ENCODE results near the gene NFKB1. TPM values are rescaled to one million over a fixed set of nuclear protein-coding genes. Genes with fewer than 3 reads are reported as not detected.

NFKB1 gene
- total and polyA plus RNA-seq, 10 of the 15 experiments (the other 5 are each of a cell fraction or from before 2014, with no cell fraction given): 8.7 to 110 (median 57.3) TPM

DNA sequence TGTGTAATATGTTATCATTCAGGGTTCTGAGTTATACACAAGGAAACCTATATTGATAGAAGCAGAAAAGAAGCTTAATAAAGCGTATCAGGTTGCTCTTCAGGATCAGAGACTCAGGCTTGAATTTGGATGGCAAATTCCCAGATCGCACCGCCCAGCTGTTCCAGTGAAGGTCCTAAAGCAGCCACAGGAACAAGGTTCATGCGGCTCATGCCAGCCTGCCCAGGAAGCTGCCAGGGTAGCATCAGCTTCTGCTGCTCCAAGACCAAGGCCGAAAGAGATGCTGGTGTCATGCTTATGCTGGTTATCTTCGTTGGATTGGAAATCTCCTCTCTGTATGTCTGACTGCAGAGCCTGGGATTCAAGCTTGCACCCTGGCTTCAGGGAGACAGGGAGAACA lies 131.9 kb downstream of the NFKB1 start (continued):
- TF ChIP-seq, protein P1, sequence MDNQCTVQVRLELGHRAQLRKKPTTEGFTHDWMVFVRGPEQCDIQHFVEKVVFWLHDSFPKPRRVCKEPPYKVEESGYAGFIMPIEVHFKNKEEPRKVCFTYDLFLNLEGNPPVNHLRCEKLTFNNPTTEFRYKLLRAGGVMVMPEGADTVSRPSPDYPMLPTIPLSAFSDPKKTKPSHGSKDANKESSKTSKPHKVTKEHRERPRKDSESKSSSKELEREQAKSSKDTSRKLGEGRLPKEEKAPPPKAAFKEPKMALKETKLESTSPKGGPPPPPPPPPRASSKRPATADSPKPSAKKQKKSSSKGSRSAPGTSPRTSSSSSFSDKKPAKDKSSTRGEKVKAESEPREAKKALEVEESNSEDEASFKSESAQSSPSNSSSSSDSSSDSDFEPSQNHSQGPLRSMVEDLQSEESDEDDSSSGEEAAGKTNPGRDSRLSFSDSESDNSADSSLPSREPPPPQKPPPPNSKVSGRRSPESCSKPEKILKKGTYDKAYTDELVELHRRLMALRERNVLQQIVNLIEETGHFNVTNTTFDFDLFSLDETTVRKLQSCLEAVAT (IDR thresholded peaks at IDR 0.05): no peak
- no peak for TF ChIP-seq ZSCAN29 (IDR thresholded peaks at IDR 0.05)
- TF ChIP-seq EED (IDR thresholded peaks at IDR 0.05; ENCODE audit: low read depth): no peak
- no peak for TF ChIP-seq SIX5 (IDR thresholded peaks at IDR 0.05; ENCODE audit: low read depth, low read length, severe bottlenecking)
- no peak for TF ChIP-seq HDGF (IDR thresholded peaks at IDR 0.05)

DNA sequence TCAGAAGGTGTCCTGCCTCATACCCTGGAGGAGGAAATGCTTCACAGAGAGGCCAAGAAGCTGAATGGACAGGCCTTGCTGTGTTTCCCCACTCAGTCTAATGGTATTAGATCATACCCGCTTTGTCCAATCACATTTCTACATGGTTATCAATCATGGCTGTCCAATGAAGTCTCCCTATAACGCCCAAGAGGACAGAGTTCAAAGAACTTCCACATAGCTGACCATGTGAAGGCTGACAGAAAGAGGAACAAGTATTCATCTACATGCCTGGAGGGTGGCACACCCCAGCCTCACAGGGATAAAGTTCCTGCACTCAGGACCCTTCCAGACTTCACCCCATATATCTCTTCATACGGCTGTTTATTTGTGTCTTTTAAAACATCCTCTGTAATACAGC lies 136.2 kb downstream of the NFKB1 start:
- ATAC-seq (no peak), DNase-seq (ENCODE audit: low read depth, low spot score) (no peak), FAIRE-seq (no peak)
- H3K79me2 ChIP-seq (ENCODE audit: control insufficient read depth, insufficient read depth, low read length): no peaks in the 10 kb centered on the region
- peaks cover 0 to 11% of the 10 kb centered on the region in 2 experiments; a peak in 3 of 4 replicates for H3K36me3 ChIP-seq (ENCODE audit: control insufficient read depth in 2 of 2, insufficient read depth in 2 of 2, low read length in 1 of 2)
- H3K4me1 ChIP-seq (ENCODE audit: control insufficient read depth, insufficient read depth, low read length): no peaks in the 10 kb centered on the region
- in situ Hi-C loops (cut with MboI) (loop anchor here (25.0 kb wide), 1 partner anchor 1150 kb away; no protein-coding TSS in a partner anchor), intact Hi-C loops (cut with micrococcal nuclease; ENCODE audit: unreplicated experiment) (no loop called here)
- BruUV-seq (replicated peaks): no TSS peak
- no peak overlapping the region for H3K27ac ChIP-seq (ENCODE audit: control insufficient read depth, insufficient read depth)
- ChIA-PET CTCF (interaction anchor here (1.3 kb wide), 1 partner anchor 11 kb away, joined by 3 read pairs; no protein-coding TSS in a partner anchor), SMC1A (ENCODE audit: uncharacterized antibody, unreplicated experiment) (interaction anchor here (0.6 to 1.3 kb wide), 2 partner anchors 455 to 459 kb away, joined by 3 read pairs; no protein-coding TSS in a partner anchor), POLR2A (interaction anchor here (0.6 kb wide), 1 partner anchor 247 kb away, joined by 3 read pairs; no protein-coding TSS in a partner anchor), RAD21 (ENCODE audit: unreplicated experiment) (no interaction called here)
- H3K4me3 ChIP-seq: no peak overlapping the region
- no peaks in the 10 kb centered on the region for H3K9me3 ChIP-seq (replicated peaks; ENCODE audit: control insufficient read depth, insufficient read depth, low read length)
- no peak overlapping the region for H3K4me2 ChIP-seq (ENCODE audit: control insufficient read depth, insufficient read depth)
- WGBS (ENCODE audit: insufficient coverage, insufficient replicate concordance, low lambda C conversion rate, missing lambda C conversion rate): 97% methylated on average over 3 of the region's 3 CpGs
- no peaks in the 10 kb centered on the region for H4K20me1 ChIP-seq (ENCODE audit: control insufficient read depth, insufficient read depth)
- no peak overlapping the region for H2AFZ ChIP-seq (ENCODE audit: control insufficient read depth, low read depth, low read length)
- no peaks in the 10 kb centered on the region for H3K27me3 ChIP-seq (replicated peaks in 1 of 2; ENCODE audit: control insufficient read depth in 2 of 2, insufficient read depth in 2 of 2, low read length in 1 of 2)
- no peak overlapping the region for H3K9ac ChIP-seq (ENCODE audit: control insufficient read depth, insufficient read depth, low read length)
- TF ChIP-seq RAD51 (IDR thresholded peaks at IDR 0.05): no peak
- TF ChIP-seq NBN (IDR thresholded peaks at IDR 0.05): no peak
- TF ChIP-seq IRF4 (IDR thresholded peaks at IDR 0.05; ENCODE audit: low read depth, low read length): no peak
- TF ChIP-seq SMC3 (IDR thresholded peaks at IDR 0.05; ENCODE audit: borderline replicate concordance, low read length): no peak
- TF ChIP-seq, protein P2, sequence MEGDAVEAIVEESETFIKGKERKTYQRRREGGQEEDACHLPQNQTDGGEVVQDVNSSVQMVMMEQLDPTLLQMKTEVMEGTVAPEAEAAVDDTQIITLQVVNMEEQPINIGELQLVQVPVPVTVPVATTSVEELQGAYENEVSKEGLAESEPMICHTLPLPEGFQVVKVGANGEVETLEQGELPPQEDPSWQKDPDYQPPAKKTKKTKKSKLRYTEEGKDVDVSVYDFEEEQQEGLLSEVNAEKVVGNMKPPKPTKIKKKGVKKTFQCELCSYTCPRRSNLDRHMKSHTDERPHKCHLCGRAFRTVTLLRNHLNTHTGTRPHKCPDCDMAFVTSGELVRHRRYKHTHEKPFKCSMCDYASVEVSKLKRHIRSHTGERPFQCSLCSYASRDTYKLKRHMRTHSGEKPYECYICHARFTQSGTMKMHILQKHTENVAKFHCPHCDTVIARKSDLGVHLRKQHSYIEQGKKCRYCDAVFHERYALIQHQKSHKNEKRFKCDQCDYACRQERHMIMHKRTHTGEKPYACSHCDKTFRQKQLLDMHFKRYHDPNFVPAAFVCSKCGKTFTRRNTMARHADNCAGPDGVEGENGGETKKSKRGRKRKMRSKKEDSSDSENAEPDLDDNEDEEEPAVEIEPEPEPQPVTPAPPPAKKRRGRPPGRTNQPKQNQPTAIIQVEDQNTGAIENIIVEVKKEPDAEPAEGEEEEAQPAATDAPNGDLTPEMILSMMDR (IDR thresholded peaks at IDR 0.05 in 2 of 3, conservative IDR thresholded peaks at IDR 0.05 in 1 of 3; ENCODE audit: control insufficient read depth in 2 of 3, extremely low read depth in 1 of 3, insufficient read depth in 1 of 3, low read depth in 3 of 3, low read length in 3 of 3): no peak
- TF ChIP-seq ESRRA (IDR thresholded peaks at IDR 0.05; ENCODE audit: low read length): no peak
- TF ChIP-seq MYC (IDR thresholded peaks at IDR 0.05; ENCODE audit: insufficient read depth, insufficient read length, insufficient replicate concordance, low read length, severe bottlenecking): no peak
- TF ChIP-seq, protein P3, sequence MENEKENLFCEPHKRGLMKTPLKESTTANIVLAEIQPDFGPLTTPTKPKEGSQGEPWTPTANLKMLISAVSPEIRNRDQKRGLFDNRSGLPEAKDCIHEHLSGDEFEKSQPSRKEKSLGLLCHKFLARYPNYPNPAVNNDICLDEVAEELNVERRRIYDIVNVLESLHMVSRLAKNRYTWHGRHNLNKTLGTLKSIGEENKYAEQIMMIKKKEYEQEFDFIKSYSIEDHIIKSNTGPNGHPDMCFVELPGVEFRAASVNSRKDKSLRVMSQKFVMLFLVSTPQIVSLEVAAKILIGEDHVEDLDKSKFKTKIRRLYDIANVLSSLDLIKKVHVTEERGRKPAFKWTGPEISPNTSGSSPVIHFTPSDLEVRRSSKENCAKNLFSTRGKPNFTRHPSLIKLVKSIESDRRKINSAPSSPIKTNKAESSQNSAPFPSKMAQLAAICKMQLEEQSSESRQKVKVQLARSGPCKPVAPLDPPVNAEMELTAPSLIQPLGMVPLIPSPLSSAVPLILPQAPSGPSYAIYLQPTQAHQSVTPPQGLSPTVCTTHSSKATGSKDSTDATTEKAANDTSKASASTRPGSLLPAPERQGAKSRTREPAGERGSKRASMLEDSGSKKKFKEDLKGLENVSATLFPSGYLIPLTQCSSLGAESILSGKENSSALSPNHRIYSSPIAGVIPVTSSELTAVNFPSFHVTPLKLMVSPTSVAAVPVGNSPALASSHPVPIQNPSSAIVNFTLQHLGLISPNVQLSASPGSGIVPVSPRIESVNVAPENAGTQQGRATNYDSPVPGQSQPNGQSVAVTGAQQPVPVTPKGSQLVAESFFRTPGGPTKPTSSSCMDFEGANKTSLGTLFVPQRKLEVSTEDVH (IDR thresholded peaks at IDR 0.05; ENCODE audit: low read depth, partially characterized antibody): no peak
